Kidney (tissue), 14 donors: ENCODE data around the gene PACS1. TPM values are rescaled to one million over a fixed set of nuclear protein-coding genes. Genes with fewer than 3 reads are reported as not detected.
"Not testable (repeated sequence)": the region's sequence is repeated elsewhere in the genome, so short reads cannot be mapped to it uniquely, and the experiment has no call there.

Source experiments
- DNase-seq, 5 donors: peaks; one replicate each; pipeline ENCODE4 v3.0.0-alpha.2; 2013 to 2020
- FAIRE-seq: peaks from 2 replicates; lab custom pipeline; 2012; peaks lifted over from hg19 to GRCh38; lab: Jason Lieb, UNC
- H3K27ac ChIP-seq, 2 donors: one replicate each; pipeline ENCODE4 v1.7.0; 2013; ENCODE audit warnings: low read depth in 2 of 2, low read length in 2 of 2, inconsistent platforms in 1 of 2
- H3K27me3 ChIP-seq: one replicate; pipeline ENCODE4 v1.7.1; 2013; ENCODE audit warnings: low read length, inconsistent platforms; ENCODE audit not compliant: control insufficient read depth, insufficient read depth
- H3K36me3 ChIP-seq, 3 donors: one replicate each; pipeline versions ENCODE4 v1.7.0 to v1.7.1; 2013; ENCODE audit warnings: low read length in 3 of 3, control low read depth in 1 of 3, inconsistent platforms in 1 of 3; ENCODE audit not compliant: insufficient read depth in 3 of 3, control insufficient read depth in 2 of 3
- H3K4me1 ChIP-seq, 3 donors: one replicate each; pipeline versions ENCODE4 v1.7.0 to v1.7.1; 2013; ENCODE audit warnings: low read length in 3 of 3, inconsistent platforms in 1 of 3, low read depth in 1 of 3; ENCODE audit not compliant: control insufficient read depth in 2 of 3, insufficient read depth in 2 of 3
- H3K4me3 ChIP-seq, 3 donors: one replicate each; pipeline versions ENCODE4 v1.7.0 to v1.8.1; 2013; ENCODE audit warnings: low read length in 3 of 3, control low read depth in 1 of 3, inconsistent platforms in 1 of 3
- H3K9ac ChIP-seq, 3 donors: one replicate each; pipeline versions ENCODE4 v1.7.0 to v1.7.1; 2013; ENCODE audit warnings: low read length in 3 of 3, control low read depth in 1 of 3, inconsistent platforms in 1 of 3
- H3K9me3 ChIP-seq, 3 donors: one replicate each; pipeline versions ENCODE4 v1.7.0 to v1.7.1; 2013; ENCODE audit warnings: low read length in 3 of 3, control low read depth in 1 of 3, inconsistent platforms in 1 of 3; ENCODE audit not compliant: control insufficient read depth in 2 of 3, insufficient read depth in 1 of 3
- CTCF ChIP-seq: IDR thresholded peaks from 3 replicates; pipeline ENCODE4 v1.5.1; 2012; ENCODE audit warnings: mild to moderate bottlenecking, moderate library complexity, borderline replicate concordance; ENCODE audit not compliant: insufficient read depth; ENCODE audit errors: extremely low read depth
- intact Hi-C: fragments of 100-400 bp; cut with DNase I; formaldehyde crosslinking; loops from one replicate; pipeline ENCODE4 v1.11.1; 2022
- polyA plus RNA-seq: library from polyadenylated mRNA; stranded (reverse); fragments of 350-450 nt; fragmentation: Illumina TruSeq; extraction: RNeasy Lipid Tissue Mini Kit (QIAGEN cat#74804); gene quantifications from one replicate; pipeline ENCODE4 v1.2.3, GENCODE V29; 2014; ENCODE audit warnings: low read depth, low replicate concordance; ENCODE audit not compliant: insufficient read depth
- total RNA-seq: library from RNA; stranded (reverse); fragmentation: NEBNext Ultra II Directional; extraction: Animal tissue kit (Norgen Biotek cat#: 25700); gene quantifications from one replicate; pipeline ENCODE4 v1.2.1, GENCODE V29; 2021
- donor health status: control.
- donor health status: control.
- donor health status: control.
- donor health status: control.
- donor health status: control.
- donor health status: DM: yes; HTN: yes; CAD: no.
- donor health status: Normal renal cell carcinoma (clear cell type).

Gene PACS1
- total and polyA plus RNA-seq, 2 donors from 2014 or later = 23.7 to 91.8 TPM

GRCh38 chr11:66077927-66078326 lies 7.9 kb downstream of the PACS1 start:
- H3K9me3 ChIP-seq = no peaks in the 10 kb centered on the region
- H3K4me1 ChIP-seq = peaks cover 0 to 9% (median 1%) of the 10 kb centered on the region in 3 donors
- H3K27me3 ChIP-seq = no peaks in the 10 kb centered on the region
- no peak overlapping the region for H3K9ac ChIP-seq
- H3K36me3 ChIP-seq = no peaks in the 10 kb centered on the region
- H3K4me3 ChIP-seq = no peak overlapping the region
- intact Hi-C loops = no loop called here
- FAIRE-seq (no peak), DNase-seq (no peak)
- no peak for TF ChIP-seq CTCF
- H3K27ac ChIP-seq = no peak overlapping the region

GRCh38 chr11:66078949-66079348 lies 8.9 kb downstream of the PACS1 start:
- H3K9ac ChIP-seq, H3K36me3 ChIP-seq, H3K4me3 ChIP-seq, H3K4me1 ChIP-seq, H3K9me3 ChIP-seq, H3K27me3 ChIP-seq, FAIRE-seq, H3K27ac ChIP-seq, intact Hi-C loops, DNase-seq: not testable (repeated sequence)

- Histone ChIP-seq H3K27me3 (no peaks in the 10 kb centered on the region), H3K36me3 (no peaks in the 10 kb centered on the region), H3K9ac (no peak overlapping the region), H3K4me3 (no peak overlapping the region), H3K27ac (peak overlapping the region in 1 of 2 donors; percentile 10), H3K4me1 (peaks cover 0 to 9% (median 6%) of the 10 kb centered on the region in 3 donors), H3K9me3 (no peaks in the 10 kb centered on the region)
- DNase-seq = no peak
- FAIRE-seq = no peak
- intact Hi-C loops = no loop called here
- TF ChIP-seq CTCF = no peak
Measured at GRCh38 chr11:66080055-66080817, 10.2 kb downstream of the PACS1 start.

DNA sequence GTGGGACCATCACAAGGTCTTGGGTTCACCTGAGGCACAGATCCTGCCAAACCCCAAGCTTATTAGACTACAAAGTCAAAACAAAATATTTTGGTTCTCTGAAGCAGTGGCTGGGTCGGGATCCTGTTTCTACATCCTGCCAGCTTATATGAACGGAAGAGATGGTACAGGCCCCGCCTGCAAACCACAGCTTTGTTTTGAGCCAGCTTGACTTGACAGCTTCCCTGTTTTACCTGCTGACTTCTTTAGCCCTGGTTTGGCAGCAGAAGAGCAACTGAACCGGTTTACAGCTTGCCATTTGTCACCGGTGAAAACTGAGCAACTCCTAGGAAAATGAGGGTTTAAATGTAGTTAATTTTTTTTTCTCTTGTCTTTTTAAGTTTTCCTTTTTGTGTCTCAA lies 11.4 kb downstream of the PACS1 start:
- FAIRE-seq (no peak), DNase-seq (peak in 3 of 5 donors; percentile 41 to 65 (median 47))
- Histone ChIP-seq H3K27me3 (no peaks in the 10 kb centered on the region), H3K36me3 (no peaks in the 10 kb centered on the region), H3K27ac (peak overlapping the region in 1 of 2 donors; percentile 61), H3K9me3 (no peaks in the 10 kb centered on the region), H3K9ac (no peak overlapping the region), H3K4me3 (no peak overlapping the region), H3K4me1 (peaks cover 0 to 9% (median 6%) of the 10 kb centered on the region in 3 donors)
- intact Hi-C loops = no loop called here
- no peak for TF ChIP-seq CTCF
